GM12878 (cell line): Measurements from ENCODE around the gene VWA3B.

Experiments used
- CBX3 ChIP-seq: fragments of 200-600 bp; sonication (generic); IDR thresholded peaks from 2 replicates; pipeline ENCODE4 v1.6.1; 2016; ENCODE audit warnings: low read depth, borderline replicate concordance
- EZH2 ChIP-seq: IDR thresholded peaks from 2 replicates; pipeline ENCODE4 v1.6.1; 2012; ENCODE audit warnings: low read depth, mild to moderate bottlenecking, control low read depth, inconsistent platforms, low read length, borderline replicate concordance; ENCODE audit not compliant: control insufficient read depth
- MYB ChIP-seq: fragments of 150-350 bp; IDR thresholded peaks from 2 replicates; pipeline ENCODE4 v1.6.1; 2014; ENCODE audit warnings: mild to moderate bottlenecking, low read depth, low read length, borderline replicate concordance
- NFYB ChIP-seq: IDR thresholded peaks from 2 replicates; pipeline ENCODE4 v1.6.1; 2011; ENCODE audit warnings: low read depth, mild to moderate bottlenecking, low read length, improper control_type of control experiment, moderate library complexity; ENCODE audit not compliant: insufficient read depth
- NRF1 ChIP-seq: conservative IDR thresholded peaks from 2 replicates; pipeline ENCODE4 v1.6.1; 2011; ENCODE audit warnings: mild to moderate bottlenecking, low read depth, low read length, improper control_type of control experiment
- SP1 ChIP-seq: IDR thresholded peaks from one replicate; pipeline ENCODE4 v1.6.1; 2011; ENCODE audit warnings: low read depth, low read length
- TF ChIP-seq, protein P1 (sequence below): fragments of 150-350 bp; IDR thresholded peaks from 2 replicates; pipeline ENCODE4 v1.6.1; 2014; ENCODE audit warnings: mild to moderate bottlenecking, low read depth, low read length

DNA sequence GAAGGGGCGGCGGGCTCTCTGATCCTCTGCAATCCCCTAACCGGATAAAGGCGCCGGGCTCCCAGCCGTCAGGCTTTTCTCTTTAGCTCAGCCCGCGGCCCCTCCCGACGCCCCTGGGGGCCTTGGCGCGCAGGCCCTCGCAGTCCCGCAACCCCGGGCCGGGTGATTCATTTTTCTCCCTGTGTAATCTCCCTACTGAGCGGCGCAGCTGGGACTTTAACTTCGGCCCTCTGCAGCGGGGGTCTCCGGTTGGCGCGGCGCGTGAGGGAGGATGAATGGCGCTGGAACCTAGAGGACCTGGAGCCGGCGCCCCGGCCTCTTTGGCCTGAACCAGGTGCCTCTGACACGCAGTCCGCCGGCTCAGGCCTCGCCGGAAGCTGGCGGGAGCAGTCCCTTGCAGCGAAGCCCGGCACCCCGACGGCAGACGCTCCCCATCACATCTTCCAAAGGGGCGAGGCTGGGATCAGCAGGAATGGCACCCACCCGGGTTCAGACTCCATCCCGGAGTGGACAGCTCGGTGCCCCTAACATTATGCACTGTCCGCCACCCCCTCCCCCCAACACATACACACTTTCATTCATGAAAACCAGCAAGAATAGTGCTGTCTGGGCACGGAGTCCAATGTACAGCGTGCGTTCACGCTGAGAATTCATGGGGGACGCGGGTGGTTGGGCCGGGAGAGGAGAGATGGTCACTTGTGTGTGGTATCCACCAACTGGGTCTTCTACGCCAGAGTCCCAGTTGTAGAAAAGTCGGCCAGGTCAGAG lies 260.5 kb downstream of the VWA3B start:
- TF ChIP-seq EZH2 (no peak), SP1 (no peak), NFYB (no peak), MYB (no peak), NRF1 (no peak), CBX3 (no peak)
- TF ChIP-seq, protein P1, sequence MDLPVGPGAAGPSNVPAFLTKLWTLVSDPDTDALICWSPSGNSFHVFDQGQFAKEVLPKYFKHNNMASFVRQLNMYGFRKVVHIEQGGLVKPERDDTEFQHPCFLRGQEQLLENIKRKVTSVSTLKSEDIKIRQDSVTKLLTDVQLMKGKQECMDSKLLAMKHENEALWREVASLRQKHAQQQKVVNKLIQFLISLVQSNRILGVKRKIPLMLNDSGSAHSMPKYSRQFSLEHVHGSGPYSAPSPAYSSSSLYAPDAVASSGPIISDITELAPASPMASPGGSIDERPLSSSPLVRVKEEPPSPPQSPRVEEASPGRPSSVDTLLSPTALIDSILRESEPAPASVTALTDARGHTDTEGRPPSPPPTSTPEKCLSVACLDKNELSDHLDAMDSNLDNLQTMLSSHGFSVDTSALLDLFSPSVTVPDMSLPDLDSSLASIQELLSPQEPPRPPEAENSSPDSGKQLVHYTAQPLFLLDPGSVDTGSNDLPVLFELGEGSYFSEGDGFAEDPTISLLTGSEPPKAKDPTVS: no peak
